Effector memory CD8-positive, alpha-beta T cell (primary cell): ENCODE measurements around the gene MRPL17.

Experiments
- ATAC-seq: fragments of 150-1000 bp; cut with Tn5 transposase; replicated peaks from 2 replicates; pipeline ENCODE4 v1.10.0; 2021; ENCODE audit warnings: mild to moderate bottlenecking, moderate library complexity
- DNase-seq, 3 experiments: peaks; one replicate each; pipeline ENCODE4 v3.0.0; 2021
- H3K27ac Mint-ChIP-seq, 2 donors: one replicate each; pipeline ENCODE4 v1.8.0; 2022; ENCODE audit warnings: mild to moderate bottlenecking in 2 of 2, mixed read lengths in 2 of 2, moderate library complexity in 2 of 2
- H3K27me3 Mint-ChIP-seq, 2 donors: one replicate each; pipeline ENCODE4 v1.8.0; 2022; ENCODE audit warnings: mixed read lengths in 2 of 2
- H3K36me3 Mint-ChIP-seq: one replicate; pipeline ENCODE4 v1.8.0; 2022; ENCODE audit warnings: mild to moderate bottlenecking, moderate library complexity, mixed read lengths; ENCODE audit not compliant: insufficient read depth
- H3K4me1 Mint-ChIP-seq, 2 donors: one replicate each; pipeline ENCODE4 v1.8.0; 2022; ENCODE audit warnings: low read depth in 2 of 2, mixed read lengths in 2 of 2
- H3K4me3 Mint-ChIP-seq, 2 donors: one replicate each; pipeline ENCODE4 v1.8.0; 2022; ENCODE audit warnings: mild to moderate bottlenecking in 2 of 2, mixed read lengths in 2 of 2, moderate library complexity in 2 of 2
- H3K9me3 Mint-ChIP-seq, 2 donors: one replicate each; pipeline ENCODE4 v1.8.0; 2022; ENCODE audit warnings: mixed read lengths in 2 of 2

The MRPL17 gene

DNA sequence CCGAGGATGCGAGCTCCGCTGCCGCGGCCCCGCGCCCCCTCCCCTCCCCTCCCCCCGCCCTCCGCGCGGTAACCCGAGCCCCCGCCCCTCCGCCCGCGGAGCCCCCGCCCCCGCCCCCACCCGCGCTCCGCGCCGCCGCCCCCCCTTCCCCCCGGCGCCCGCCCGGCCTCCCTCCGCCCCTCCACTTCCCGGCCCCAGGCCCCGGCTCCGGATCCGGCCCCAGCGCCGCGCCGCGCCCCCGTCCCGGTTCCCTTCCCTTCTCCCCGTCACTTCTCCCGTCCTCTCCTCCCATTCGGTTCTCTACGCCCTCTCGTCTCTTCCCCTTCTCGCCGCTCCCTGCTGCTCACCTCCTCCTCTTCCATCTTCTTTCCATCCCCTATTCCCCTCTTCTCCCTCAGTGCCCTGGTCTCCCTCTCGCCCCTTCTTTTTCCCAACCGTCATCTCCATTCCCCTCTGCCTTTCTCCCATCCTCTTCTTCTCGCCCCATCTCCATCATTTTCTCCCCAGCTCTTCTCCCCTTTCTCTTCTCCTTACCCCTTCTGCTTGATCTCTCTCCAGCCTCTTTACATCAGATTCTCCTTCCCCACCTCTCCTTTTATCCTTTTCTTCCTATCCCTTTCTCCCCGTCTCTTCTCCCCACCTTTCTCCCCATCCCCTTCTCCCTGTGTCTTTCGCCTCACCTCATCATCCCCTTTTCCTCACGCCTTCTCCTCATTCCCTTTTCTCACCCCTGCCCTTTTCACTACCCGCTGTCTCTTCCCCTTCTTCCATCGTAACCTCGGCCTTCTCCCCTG is 27.2 kb downstream of the MRPL17 start, which contains the start of gene DCHS1:
TSS of gene DCHS1 (minus strand) at position 20 of the 794 bp plus-strand sequence. CDS start 14,196 bp downstream, outside the sequence.
- H3K27me3 Mint-ChIP-seq = peaks cover 4 to 9% of the 10 kb centered on the region in 2 donors
- peak within 1 kb of the TSS; percentile 38 to 59 for H3K27ac Mint-ChIP-seq
- peak within 1 kb of the TSS; percentile 73 to 81 for H3K4me3 Mint-ChIP-seq
- H3K4me1 Mint-ChIP-seq = peaks cover 0 to 6% of the 10 kb centered on the region in 2 donors
- H3K9me3 Mint-ChIP-seq = no peaks in the 10 kb centered on the region
- DNase-seq (no peak), ATAC-seq (peak; percentile 34)
- H3K36me3 Mint-ChIP-seq = no peaks in the 10 kb centered on the region

DNA sequence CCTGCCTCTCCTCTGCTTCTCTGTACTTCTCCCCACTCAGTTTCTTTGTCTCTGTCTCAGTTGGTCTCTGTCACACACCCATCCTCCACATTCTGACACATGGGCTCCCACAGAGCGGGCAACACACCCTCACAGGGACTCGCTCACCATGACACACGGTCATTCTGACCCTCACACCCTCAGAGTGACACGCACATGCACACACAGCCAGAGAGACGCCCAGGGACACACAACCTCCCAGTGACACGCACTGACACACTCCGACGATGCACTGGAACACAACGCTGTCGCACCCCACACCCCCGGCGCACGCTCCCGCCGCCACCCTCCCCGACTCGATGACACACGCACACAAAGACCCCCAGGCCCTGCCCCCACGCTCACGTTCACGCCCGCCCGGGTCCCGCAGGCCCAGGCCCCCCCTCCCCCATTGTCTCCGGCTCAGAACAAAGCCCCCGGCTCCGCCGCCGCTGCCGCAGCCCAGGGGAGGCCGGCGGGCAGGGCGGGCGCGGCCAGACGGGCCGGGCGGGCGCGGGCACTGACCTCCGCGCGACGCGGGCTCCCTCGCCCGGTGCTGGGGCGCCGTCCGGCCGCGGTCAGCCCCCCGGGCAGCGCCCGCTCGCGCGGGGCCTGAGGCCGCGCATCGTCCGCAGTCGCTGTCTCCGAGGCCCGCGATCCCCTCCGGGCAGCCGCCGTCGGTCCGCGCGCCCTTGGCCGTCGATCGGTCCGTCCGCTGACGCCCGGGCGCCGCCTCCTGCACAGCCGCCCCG is 27.9 kb downstream of the MRPL17 start:
- peaks cover 0 to 6% of the 10 kb centered on the region in 2 donors for H3K4me1 Mint-ChIP-seq

DNA sequence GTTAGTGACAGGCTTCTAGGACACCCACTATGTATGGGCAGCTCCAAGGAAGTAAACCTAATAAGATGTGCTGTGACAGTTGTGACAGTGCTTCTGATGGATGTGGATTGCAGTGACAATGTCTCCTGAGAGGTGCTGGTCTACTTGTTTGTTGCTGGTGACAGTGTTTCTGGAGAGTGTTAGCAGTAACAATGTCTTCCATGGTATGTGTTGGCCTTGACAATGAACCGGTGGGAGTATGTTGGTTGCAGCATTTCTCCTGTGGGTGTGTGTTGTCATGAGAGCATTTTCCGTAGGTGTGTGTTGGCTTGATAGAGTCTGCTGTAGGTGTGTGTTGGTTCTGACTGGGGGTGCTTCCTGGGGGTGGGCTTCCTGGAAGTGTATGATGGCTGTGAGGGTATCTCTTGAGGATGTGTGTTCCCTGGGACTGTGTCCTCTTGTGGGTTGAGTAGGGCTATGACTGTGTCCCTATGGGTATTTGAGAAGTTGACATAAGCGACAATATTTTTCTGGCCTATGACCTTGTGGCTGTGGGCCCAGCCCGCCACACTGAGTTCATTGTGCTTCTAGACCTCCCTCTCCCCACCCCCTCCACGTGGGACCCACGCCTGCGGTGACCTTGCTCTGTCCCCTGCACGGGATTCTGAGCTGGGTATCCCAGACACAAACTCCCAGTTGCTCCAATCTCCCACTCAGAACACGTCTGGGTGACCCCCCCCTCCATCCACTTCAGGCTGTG is 28.7 kb downstream of the MRPL17 start:
- Mint-ChIP-seq H3K27me3 (peaks cover 4 to 9% of the 10 kb centered on the region in 2 donors), H3K27ac (no peak overlapping the region), H3K9me3 (no peaks in the 10 kb centered on the region), H3K36me3 (no peaks in the 10 kb centered on the region), H3K4me3 (no peak overlapping the region), H3K4me1 (peaks cover 0 to 6% of the 10 kb centered on the region in 2 donors)
- DNase-seq (no peak), ATAC-seq (no peak)

More for the DNA sequence above, 27.9 kb downstream of the MRPL17 start:
- Mint-ChIP-seq H3K9me3 (no peaks in the 10 kb centered on the region), H3K27ac (no peak overlapping the region), H3K36me3 (no peaks in the 10 kb centered on the region), H3K4me3 (no peak overlapping the region), H3K27me3 (peaks cover 4 to 9% of the 10 kb centered on the region in 2 donors)
- DNase-seq (no peak), ATAC-seq (peak; percentile 56)

DNA sequence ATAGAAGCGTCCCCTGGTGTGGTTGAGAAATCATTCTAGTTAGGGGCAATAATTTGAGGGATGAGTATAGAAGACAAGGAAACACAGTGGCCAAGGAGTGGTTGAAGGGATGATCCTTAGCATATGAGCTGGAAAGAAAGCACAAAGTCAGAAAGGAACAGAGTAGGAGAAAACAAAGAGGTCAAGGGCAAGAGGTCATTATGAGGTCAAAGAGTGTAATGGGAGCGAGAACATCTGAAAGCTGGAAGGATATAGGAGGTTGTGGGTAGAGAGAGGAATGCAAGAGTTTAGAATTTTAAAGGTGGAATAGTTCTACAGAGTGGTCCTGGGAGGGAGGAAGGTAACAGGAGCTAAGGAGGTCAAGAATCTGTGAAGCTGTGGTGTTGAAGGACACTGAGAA is 29.5 kb downstream of the MRPL17 start:
- Mint-ChIP-seq H3K27ac (no peak overlapping the region), H3K4me3 (no peak overlapping the region), H3K36me3 (no peaks in the 10 kb centered on the region), H3K9me3 (no peaks in the 10 kb centered on the region), H3K27me3 (peaks cover 4 to 9% of the 10 kb centered on the region in 2 donors), H3K4me1 (peaks cover 0 to 6% of the 10 kb centered on the region in 2 donors)
- no peak for ATAC-seq
- DNase-seq = no peak

DNA sequence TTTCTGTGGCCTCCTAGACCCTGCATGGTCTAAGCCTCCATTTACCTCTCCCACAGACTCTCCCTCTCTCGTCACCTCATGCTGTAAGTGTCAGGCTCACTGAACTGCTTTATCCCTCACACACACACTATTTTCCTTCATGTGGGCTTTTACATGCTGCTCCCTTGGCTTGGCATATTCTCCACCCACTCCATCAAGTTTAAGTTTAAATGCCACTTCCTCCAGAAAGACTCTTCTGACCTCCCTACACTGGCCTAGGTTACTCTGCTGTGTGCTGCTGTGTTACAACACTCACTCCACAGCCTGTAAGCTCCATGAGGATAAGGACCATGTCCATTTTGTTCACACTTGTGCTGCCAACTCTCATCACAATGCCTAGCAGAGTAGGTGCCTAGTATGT is 30.0 kb downstream of the MRPL17 start:
- ATAC-seq (no peak), DNase-seq (no peak)
- H3K27ac Mint-ChIP-seq = no peak overlapping the region
- no peak overlapping the region for H3K4me3 Mint-ChIP-seq
- H3K9me3 Mint-ChIP-seq = no peaks in the 10 kb centered on the region
- H3K27me3 Mint-ChIP-seq = peaks cover 4 to 9% of the 10 kb centered on the region in 2 donors
- H3K4me1 Mint-ChIP-seq = peaks cover 0 to 6% of the 10 kb centered on the region in 2 donors
- no peaks in the 10 kb centered on the region for H3K36me3 Mint-ChIP-seq

DNA sequence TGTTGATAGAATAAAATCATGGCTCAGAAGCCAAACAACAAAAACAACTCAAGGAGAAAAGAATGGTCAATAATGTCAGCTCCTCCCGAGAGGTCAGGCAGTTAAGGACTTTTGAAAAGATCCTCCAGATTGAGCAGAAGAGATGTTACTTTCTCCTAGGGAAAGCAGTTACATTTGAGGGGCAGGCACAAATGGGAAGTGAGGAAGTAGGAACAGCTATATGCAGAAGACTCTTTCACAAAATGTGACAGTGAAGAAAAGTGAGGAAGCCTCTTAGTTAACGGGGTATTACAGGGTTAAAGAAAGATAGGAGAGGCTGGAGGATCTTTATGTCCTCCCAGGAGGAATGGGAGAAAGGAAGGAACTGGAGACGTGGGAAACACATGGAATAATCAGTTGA is 31.0 kb downstream of the MRPL17 start:
- H3K27me3 Mint-ChIP-seq = peaks cover 4 to 9% of the 10 kb centered on the region in 2 donors
- no peaks in the 10 kb centered on the region for H3K36me3 Mint-ChIP-seq
- ATAC-seq = no peak
- no peaks in the 10 kb centered on the region for H3K9me3 Mint-ChIP-seq
- no peak overlapping the region for H3K27ac Mint-ChIP-seq
- H3K4me1 Mint-ChIP-seq = peaks cover 0 to 6% of the 10 kb centered on the region in 2 donors
- no peak for DNase-seq
- no peak overlapping the region for H3K4me3 Mint-ChIP-seq

DNA sequence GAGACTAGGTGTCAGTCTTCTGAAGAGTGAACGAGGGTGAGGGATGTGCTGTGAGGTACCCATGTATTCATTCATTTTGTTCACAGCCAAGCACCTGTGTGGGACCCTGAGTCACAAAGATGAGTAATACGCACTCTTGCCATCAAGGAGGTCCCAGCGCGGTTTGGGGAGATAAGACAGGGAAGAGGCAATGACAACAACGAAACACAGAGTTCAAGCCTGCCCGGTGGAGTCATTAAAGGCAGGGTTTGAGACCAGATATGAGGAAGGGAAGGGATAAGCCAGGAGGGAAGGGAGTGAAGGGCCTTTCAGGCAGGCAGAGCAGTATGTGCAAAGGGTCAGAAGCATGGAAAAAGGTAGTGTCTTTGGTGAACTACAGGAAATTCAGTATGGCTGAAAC is 32.2 kb downstream of the MRPL17 start:
- DNase-seq = no peak
- peaks cover 0 to 1% of the 10 kb centered on the region in 2 donors for H3K4me1 Mint-ChIP-seq
- ATAC-seq = no peak
- H3K4me3 Mint-ChIP-seq = no peak overlapping the region
- no peaks in the 10 kb centered on the region for H3K9me3 Mint-ChIP-seq
- H3K27ac Mint-ChIP-seq = no peak overlapping the region
- no peaks in the 10 kb centered on the region for H3K36me3 Mint-ChIP-seq
- peaks cover 0 to under 1% of the 10 kb centered on the region in 2 donors for H3K27me3 Mint-ChIP-seq

DNA sequence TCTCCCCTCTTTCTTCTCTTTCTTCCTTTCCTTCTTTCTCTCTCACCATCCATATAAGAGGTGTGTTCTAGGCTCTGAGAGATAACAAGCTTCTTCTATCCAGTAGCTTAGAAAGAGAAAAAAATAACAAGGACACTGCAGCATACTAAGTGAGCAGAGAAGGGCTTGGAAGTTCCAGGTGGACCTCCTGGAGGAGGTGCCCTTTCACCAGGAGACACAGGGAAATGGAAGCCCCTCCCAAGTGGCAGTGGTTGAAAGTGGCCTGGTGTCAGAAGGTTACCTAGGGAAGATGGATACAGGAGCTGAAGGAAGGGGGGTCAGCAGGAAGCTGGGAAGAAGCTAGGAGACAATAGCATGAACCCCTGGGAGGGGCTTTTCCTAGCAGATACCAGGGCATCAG is 33.0 kb downstream of the MRPL17 start:
- Mint-ChIP-seq H3K27ac (no peak overlapping the region), H3K9me3 (no peaks in the 10 kb centered on the region)

DNA sequence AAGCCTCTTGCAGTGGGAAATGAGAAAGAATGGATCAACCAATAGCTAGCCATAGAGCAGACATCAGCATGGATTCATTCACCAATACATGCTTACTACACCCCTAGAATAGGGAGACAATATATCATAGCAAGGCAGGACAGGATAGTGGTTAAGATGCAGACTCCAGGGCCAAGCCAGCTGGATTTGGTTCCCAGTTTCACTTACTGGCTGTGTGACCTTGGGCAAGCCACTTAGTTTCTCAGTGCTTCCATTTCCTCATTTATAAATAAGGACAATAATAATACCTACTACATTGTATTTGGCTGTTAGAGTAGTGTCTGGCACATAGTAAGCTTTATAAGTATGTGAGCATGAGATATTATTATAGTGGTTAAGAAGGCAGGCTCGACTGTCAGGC is 34.6 kb downstream of the MRPL17 start:
- Mint-ChIP-seq H3K27ac (no peak overlapping the region), H3K36me3 (no peaks in the 10 kb centered on the region), H3K9me3 (no peaks in the 10 kb centered on the region), H3K4me3 (no peak overlapping the region), H3K27me3 (no peaks in the 10 kb centered on the region), H3K4me1 (peaks cover 0 to 5% of the 10 kb centered on the region in 2 donors)
- no peak for ATAC-seq
- no peak for DNase-seq

More for the DNA sequence above, 33.0 kb downstream of the MRPL17 start:
- no peaks in the 10 kb centered on the region for H3K36me3 Mint-ChIP-seq
- no peaks in the 10 kb centered on the region for H3K27me3 Mint-ChIP-seq
- no peak for ATAC-seq
- peaks cover 0 to 1% of the 10 kb centered on the region in 2 donors for H3K4me1 Mint-ChIP-seq
- no peak for DNase-seq
- H3K4me3 Mint-ChIP-seq = no peak overlapping the region

DNA sequence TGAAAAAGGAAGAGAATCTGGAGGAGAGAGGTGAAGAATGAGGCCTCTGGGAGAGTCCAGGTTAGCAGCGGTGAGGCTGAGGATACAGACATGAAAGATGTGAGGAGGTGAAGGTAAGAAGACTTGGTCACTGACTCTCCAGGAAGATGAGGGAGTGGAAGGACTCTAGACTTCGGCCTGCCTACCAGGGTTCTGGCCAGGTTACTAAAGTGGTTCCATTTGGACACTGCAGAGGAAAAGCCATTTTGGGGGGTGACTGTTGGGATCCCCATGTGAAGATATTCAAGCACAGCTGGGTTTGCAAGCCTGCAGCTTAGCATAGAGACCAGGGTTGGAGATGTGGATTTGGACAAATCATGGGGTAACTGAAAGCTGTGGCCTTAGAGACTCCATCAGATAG is 35.3 kb downstream of the MRPL17 start:
- no peak for ATAC-seq
- Mint-ChIP-seq H3K27ac (no peak overlapping the region), H3K27me3 (no peaks in the 10 kb centered on the region), H3K4me1 (peaks cover 0 to 5% of the 10 kb centered on the region in 2 donors), H3K9me3 (no peaks in the 10 kb centered on the region), H3K36me3 (no peaks in the 10 kb centered on the region), H3K4me3 (no peak overlapping the region)
- DNase-seq = no peak

DNA sequence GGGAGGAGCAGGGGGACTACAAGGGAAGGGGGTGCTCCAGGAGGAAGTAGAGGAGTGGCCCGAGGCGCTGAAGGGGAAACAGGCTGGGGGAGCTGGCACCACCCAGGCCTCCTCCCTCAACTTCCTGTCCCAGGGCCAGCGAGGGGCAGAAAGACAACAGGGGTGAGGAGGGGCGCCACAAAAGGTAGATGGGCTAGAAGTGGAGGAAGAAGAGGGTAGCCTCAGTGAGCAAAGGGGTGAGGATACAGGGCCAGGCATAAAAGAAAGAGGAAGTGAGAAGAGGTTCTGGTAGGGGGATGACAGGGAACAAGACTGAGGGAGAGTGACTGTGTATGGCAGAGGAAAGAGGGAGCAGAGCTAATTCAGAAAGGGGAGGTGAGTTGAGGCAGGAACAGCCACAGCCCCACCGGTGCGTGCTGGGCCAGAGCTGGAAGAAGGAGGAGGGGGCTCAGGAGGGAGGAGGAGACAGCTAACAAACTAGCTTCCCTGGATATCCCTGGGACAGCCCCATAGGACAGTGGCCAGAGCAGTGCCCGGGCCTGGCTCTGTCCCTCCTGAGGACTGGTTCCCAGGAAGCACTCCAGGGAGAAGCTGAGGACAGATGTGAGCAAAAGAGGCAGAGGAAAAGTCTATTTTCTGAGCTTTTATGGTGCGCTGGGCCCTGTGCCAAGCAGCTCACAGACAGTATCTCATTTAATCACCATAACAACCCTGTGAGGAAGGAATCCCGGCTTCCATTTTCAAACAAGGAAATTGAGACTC is 36.0 kb downstream of the MRPL17 start:
- Mint-ChIP-seq H3K27ac (no peak overlapping the region), H3K4me3 (no peak overlapping the region), H3K27me3 (no peaks in the 10 kb centered on the region), H3K9me3 (no peaks in the 10 kb centered on the region), H3K4me1 (peaks cover 0 to 5% of the 10 kb centered on the region in 2 donors), H3K36me3 (no peaks in the 10 kb centered on the region)
- no peak for DNase-seq
- peak; percentile 65 for ATAC-seq

DNA sequence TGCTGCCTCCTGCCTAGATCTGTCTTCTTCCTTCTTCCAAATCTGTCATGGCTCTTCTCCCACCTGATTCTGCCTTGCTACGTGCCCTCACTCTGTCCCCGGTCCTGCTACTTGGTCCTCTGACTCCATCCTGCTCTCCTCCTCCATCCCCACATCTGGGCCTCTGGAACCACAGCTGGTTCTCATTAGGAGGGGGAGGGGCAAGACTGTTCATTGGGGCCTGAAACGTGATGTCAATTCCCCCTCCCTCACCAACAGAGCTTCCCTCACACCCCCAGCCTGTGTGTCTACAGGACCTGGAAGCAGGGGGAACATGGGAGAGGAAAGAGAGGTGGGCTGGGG is 36.6 kb downstream of the MRPL17 start:
- Mint-ChIP-seq H3K4me3 (no peak overlapping the region), H3K27me3 (no peaks in the 10 kb centered on the region), H3K9me3 (no peaks in the 10 kb centered on the region), H3K27ac (no peak overlapping the region), H3K36me3 (no peaks in the 10 kb centered on the region), H3K4me1 (peaks cover 0 to 5% of the 10 kb centered on the region in 2 donors)
- ATAC-seq (peak; percentile 9), DNase-seq (no peak)

DNA sequence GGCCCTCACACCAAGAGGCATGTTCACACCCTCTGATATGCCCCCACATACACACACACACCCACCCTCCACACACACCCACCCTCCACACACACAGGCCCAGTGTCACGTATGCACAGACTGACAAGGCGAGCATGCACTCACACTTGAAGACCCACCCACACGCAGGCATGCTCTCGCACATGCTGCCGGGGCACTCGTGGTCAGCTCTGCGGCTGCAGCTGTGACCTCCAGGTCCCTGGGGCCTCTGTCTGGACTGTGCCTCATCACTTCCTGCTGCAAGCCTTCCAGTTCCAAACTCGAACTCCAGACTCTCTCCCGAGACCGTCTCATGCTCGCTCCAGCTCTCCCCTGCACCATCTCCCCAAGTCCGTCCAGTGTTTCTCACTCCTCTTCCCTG is 37.1 kb downstream of the MRPL17 start:
- Mint-ChIP-seq H3K4me1 (peaks cover 0 to 5% of the 10 kb centered on the region in 2 donors), H3K9me3 (no peaks in the 10 kb centered on the region), H3K27me3 (no peaks in the 10 kb centered on the region), H3K4me3 (no peak overlapping the region), H3K36me3 (no peaks in the 10 kb centered on the region), H3K27ac (no peak overlapping the region)
- DNase-seq (no peak), ATAC-seq (no peak)
